ENCODE data around the gene PTPN23. TPM values are rescaled to one million over a fixed set of nuclear protein-coding genes. Genes with fewer than 3 reads are reported as not detected.
A peak's percentile ranks its signal among the peaks of the same experiment; 100 is the strongest.

Gene PTPN23
- total and polyA plus RNA-seq, 9 of the 15 experiments (the other 6 are each of a cell fraction or from before 2014, with no cell fraction given) = 0.41 to 58.7 (median 7.2) TPM

DNA sequence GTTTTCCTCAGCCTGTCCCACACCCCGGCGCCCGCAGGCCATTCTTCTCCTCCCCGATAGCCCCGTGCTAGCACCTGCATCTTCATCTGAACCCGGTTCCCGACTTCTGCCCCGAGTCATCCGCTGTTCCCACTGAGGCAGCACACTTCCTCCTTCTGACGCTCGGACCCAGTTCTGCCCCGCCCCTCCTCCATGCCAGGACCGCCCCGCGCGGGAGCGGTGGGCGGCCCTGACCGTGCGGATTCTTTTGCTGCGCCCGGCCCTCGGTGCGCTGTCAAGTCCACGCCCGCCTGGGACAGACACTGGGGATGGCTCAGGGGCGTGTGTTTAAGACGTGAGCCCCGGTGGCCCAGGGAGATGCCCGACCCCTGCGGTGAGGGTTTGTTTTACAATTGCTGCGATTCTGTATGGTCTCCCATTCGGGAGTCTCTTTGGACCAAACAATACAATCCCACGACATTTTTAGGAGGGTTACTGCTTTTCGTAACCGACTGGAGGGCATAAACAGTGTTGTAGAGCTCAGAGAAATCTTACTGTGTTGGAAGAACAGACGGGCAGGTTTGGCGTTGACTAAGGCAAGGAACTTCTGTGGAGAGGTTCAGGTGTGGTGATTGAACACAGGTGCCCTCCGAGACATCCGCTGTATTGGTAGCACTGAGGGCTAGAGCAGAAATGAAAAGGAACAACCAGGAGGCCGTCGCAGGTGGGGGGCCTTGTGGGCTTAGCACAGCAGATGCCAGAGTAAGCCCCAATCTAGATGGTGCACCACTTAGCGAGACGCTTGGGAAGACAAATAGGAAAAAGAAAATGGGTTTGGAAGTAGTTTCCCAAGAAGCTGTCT lies 716 bp downstream of the PTPN23 start (continued):
- TF ChIP-seq, protein P1, sequence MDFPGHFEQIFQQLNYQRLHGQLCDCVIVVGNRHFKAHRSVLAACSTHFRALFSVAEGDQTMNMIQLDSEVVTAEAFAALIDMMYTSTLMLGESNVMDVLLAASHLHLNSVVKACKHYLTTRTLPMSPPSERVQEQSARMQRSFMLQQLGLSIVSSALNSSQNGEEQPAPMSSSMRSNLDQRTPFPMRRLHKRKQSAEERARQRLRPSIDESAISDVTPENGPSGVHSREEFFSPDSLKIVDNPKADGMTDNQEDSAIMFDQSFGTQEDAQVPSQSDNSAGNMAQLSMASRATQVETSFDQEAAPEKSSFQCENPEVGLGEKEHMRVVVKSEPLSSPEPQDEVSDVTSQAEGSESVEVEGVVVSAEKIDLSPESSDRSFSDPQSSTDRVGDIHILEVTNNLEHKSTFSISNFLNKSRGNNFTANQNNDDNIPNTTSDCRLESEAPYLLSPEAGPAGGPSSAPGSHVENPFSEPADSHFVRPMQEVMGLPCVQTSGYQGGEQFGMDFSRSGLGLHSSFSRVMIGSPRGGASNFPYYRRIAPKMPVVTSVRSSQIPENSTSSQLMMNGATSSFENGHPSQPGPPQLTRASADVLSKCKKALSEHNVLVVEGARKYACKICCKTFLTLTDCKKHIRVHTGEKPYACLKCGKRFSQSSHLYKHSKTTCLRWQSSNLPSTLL (IDR thresholded peaks at IDR 0.05) = no peak
- TF ChIP-seq ZNF143 (CRISPR knock-in tag; IDR thresholded peaks at IDR 0.05) = no peak
- TF ChIP-seq ZNF584 (CRISPR knock-in tag; IDR thresholded peaks at IDR 0.05; ENCODE audit: low read depth) = no peak
- no peak for TF ChIP-seq ZC3H8 (IDR thresholded peaks at IDR 0.05)
- TF ChIP-seq, protein P2, sequence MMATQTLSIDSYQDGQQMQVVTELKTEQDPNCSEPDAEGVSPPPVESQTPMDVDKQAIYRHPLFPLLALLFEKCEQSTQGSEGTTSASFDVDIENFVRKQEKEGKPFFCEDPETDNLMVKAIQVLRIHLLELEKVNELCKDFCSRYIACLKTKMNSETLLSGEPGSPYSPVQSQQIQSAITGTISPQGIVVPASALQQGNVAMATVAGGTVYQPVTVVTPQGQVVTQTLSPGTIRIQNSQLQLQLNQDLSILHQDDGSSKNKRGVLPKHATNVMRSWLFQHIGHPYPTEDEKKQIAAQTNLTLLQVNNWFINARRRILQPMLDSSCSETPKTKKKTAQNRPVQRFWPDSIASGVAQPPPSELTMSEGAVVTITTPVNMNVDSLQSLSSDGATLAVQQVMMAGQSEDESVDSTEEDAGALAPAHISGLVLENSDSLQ (IDR thresholded peaks at IDR 0.05) = peak; percentile 27; the same call in 1 of the 2 replicates
- TF ChIP-seq E2F3 (CRISPR knock-in tag; IDR thresholded peaks at IDR 0.05) = no peak
- no peak; the same call in none of the 2 replicates for TF ChIP-seq SMAD4 (CRISPR knock-in tag; conservative IDR thresholded peaks at IDR 0.05)
- no peak for TF ChIP-seq ZNF121 (CRISPR knock-in tag; conservative IDR thresholded peaks at IDR 0.05)
- no peak for TF ChIP-seq TAF1 (IDR thresholded peaks at IDR 0.05; ENCODE audit: control insufficient read depth, extremely low read depth, insufficient read depth, low read length, severe bottlenecking)
- peak; percentile 78 for TF ChIP-seq NKRF (IDR thresholded peaks at IDR 0.05; ENCODE audit: borderline replicate concordance)
- peak; percentile 60 for TF ChIP-seq ASH1L (IDR thresholded peaks at IDR 0.05; ENCODE audit: borderline replicate concordance, low read depth, partially characterized antibody)
- no peak for TF ChIP-seq TOE1 (IDR thresholded peaks at IDR 0.05; ENCODE audit: borderline replicate concordance)
- TF ChIP-seq TOE1 (CRISPR knock-in tag; IDR thresholded peaks at IDR 0.05; ENCODE audit: borderline replicate concordance, low read depth) = no peak
- TF ChIP-seq POLR2B (IDR thresholded peaks at IDR 0.05; ENCODE audit: low read depth, partially characterized antibody) = peak; percentile 47
- TF ChIP-seq BRF1 (IDR thresholded peaks at IDR 0.05; ENCODE audit: borderline replicate concordance, extremely low read depth, insufficient read length) = no peak
- no peak for TF ChIP-seq BCL6 (CRISPR knock-in tag; IDR thresholded peaks at IDR 0.05)
- TF ChIP-seq, protein P3, sequence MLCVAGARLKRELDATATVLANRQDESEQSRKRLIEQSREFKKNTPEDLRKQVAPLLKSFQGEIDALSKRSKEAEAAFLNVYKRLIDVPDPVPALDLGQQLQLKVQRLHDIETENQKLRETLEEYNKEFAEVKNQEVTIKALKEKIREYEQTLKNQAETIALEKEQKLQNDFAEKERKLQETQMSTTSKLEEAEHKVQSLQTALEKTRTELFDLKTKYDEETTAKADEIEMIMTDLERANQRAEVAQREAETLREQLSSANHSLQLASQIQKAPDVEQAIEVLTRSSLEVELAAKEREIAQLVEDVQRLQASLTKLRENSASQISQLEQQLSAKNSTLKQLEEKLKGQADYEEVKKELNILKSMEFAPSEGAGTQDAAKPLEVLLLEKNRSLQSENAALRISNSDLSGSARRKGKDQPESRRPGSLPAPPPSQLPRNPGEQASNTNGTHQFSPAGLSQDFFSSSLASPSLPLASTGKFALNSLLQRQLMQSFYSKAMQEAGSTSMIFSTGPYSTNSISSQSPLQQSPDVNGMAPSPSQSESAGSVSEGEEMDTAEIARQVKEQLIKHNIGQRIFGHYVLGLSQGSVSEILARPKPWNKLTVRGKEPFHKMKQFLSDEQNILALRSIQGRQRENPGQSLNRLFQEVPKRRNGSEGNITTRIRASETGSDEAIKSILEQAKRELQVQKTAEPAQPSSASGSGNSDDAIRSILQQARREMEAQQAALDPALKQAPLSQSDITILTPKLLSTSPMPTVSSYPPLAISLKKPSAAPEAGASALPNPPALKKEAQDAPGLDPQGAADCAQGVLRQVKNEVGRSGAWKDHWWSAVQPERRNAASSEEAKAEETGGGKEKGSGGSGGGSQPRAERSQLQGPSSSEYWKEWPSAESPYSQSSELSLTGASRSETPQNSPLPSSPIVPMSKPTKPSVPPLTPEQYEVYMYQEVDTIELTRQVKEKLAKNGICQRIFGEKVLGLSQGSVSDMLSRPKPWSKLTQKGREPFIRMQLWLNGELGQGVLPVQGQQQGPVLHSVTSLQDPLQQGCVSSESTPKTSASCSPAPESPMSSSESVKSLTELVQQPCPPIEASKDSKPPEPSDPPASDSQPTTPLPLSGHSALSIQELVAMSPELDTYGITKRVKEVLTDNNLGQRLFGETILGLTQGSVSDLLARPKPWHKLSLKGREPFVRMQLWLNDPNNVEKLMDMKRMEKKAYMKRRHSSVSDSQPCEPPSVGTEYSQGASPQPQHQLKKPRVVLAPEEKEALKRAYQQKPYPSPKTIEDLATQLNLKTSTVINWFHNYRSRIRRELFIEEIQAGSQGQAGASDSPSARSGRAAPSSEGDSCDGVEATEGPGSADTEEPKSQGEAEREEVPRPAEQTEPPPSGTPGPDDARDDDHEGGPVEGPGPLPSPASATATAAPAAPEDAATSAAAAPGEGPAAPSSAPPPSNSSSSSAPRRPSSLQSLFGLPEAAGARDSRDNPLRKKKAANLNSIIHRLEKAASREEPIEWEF (CRISPR knock-in tag; IDR thresholded peaks at IDR 0.05) = no peak
